Measurements from ENCODE around the gene MINDY4B.
"Not testable (repeated sequence)": the region's sequence is repeated elsewhere in the genome, so short reads cannot be mapped to it uniquely, and the experiment has no call there.

Gene MINDY4B

DNA sequence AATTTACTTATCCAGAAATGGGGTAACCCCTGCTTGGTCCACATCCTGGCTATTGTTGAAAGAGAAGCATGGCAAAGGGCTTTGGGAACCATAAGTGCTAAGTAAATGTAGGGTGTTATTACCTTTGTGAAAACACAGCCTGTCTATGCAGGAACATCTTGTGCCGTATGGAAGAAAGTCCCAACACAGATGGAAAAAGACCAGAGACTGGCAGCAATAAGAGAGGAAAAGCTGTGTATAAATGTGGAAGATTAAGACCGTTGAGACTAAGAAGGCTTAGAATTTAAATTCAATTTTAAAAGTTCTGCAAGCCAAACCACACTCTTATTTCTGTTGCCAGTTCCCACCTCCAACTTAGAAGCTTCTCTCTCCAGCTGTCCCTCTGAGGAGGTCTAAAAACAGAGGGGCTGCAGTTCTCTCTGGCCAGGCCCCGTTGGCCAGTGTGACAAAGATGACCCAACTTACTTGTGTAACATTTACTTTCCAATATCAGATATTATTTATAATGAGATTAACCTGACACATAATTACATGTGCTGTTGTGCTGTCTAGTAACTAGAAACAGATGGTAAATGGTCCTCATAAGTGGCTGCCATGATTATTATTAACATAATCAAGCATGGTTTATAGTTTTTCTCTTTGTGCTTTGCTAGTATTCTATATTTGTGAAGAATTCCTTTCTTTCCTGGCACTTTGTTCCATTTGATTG lies 7.0 kb downstream of the MINDY4B start:
- DNase-seq (ENCODE audit: low read depth), result no peak

DNA sequence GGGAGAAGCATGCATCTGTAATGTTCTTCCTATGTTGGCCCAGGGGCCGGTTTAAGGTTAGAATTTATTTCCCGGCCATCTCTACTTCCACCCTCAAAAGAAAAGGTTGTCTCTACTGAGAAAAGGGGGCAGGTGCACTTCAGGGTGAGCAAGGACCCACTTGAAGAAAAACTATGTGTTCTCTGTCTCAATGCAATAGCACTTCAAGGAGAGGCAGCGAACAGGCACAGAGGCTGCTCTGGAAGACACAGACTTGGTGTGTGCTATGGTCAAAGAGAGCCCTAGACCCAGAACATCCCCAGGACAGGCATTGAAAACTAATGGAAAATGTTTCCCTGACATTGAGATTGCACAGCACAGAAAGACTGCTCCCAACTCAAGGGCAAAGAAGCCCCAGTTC lies 7.6 kb downstream of the MINDY4B start:
- DNase-seq (ENCODE audit: low read depth), result no peak

GRCh38 chr3:150890831-150891230 lies 14.4 kb downstream of the MINDY4B start:
- no peak for DNase-seq (ENCODE audit: low read depth)

DNA sequence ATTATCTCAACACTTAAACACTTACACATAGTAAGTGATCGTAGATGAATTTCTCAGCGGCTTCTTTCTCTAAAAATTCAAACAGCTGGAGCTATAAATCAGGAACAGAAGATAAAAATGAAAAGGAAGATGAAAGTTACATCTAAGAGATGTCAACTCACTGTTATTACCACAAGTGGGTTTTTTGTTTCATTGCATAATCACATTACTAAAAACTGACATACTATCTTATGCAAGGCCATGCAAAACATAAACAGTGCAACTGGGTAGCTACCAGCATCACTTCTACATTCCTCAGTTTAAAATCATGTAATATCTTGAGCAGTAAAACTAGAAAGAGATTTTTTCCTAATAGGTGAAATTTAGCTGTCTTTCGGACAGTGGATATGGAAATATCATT lies 14.9 kb downstream of the MINDY4B start:
- DNase-seq (ENCODE audit: low read depth), result no peak

GRCh38 chr3:150889106-150889505 lies 16.1 kb downstream of the MINDY4B start:
- no peak for DNase-seq (ENCODE audit: low read depth)

DNA sequence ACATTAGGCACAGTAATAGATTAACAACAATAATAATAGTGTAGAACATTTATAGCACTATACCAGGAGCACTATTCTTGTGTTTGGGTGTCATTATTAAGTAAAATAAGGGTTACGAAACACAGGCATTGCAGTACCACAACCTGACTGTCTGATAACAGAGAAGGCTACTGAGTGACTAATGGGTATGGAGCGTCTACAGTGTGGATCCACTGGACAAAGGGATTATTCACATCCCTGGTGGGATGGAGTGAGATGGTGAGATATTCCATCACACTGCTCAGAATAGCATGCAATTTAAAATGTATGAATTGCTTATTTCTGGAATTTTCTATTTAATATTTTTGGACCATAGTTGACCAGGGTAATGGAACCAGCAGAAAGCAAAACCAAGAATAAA lies 18.2 kb downstream of the MINDY4B start:
- DNase-seq (ENCODE audit: low read depth), result no peak

GRCh38 chr3:150885535-150885934 lies 19.7 kb downstream of the MINDY4B start:
- DNase-seq (ENCODE audit: low read depth), result no peak

GRCh38 chr3:150878996-150879575 lies 26.2 kb downstream of the MINDY4B start:
- DNase-seq (ENCODE audit: low read depth), result no peak

DNA sequence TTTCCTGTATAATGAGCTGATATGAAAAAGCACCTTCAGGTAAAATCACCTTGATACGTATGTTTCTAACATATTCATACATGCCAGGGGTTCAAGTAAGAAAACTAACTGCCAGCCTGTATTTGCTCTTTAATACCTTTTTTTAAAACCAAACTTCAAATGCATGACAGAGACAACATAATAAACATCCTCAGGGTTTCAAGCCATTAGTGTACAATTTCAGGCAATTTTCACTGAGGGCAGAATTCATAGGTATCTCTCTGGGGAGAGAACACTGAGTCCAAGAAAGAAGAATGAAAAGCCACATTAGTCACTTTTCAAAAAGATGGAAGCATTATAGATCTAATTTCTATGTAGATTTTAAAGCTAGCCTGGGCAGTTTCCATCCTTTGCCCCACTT lies 26.9 kb downstream of the MINDY4B start:
- DNase-seq (ENCODE audit: low read depth), result no peak

DNA sequence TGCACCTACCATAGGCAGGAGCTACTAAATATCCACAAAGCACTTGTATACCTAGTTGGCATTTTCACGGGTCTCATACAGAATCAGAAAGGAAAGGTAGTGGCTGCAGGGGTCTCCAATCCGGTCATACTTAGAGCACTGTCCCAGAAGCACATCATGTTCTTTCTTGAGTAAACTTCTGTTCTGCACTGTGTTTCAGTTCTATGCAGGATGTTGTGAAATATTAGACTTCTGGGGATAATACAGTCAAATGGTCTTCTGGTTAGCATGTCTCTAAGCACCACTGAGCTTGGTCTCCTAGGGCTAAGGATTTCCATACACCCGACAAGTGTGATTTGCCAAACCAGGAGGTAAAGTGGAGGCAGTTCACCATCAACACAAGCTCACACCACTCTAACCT lies 27.9 kb downstream of the MINDY4B start:
- DNase-seq (ENCODE audit: low read depth), result no peak

- no peak for DNase-seq (ENCODE audit: low read depth)
Measured at GRCh38 chr3:150876611-150877265, 28.5 kb downstream of the MINDY4B start.

GRCh38 chr3:150875548-150875947 lies 29.7 kb downstream of the MINDY4B start:
- no peak for DNase-seq (ENCODE audit: low read depth)

DNA sequence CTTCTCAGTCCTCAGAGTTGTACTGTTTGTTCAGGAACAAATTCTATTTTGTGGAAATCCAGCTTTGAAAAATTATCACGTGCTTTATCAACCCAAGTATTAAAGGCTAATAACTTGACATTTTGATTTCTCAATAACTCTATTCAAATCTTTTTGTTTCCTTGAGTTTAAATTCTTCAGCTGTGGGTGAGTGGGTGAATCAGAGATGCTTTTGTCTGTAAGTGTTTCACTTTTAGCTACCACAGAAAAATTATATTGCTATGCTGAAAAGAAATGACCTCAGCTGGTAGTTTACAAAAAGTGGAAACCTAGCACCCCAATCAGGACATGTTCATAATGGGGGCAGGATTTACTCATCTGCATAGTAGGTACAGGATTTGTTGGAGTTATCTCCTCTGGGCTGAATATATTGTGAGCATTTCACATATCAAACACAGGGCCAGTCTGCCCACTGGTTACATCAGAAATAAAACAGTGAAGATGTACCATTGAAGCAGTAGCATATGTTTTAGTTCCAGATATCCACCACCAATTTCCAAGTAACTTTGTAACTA lies 30.5 kb downstream of the MINDY4B start:
- no peak for DNase-seq (ENCODE audit: low read depth)

- no peak for DNase-seq (ENCODE audit: low read depth)
Measured at GRCh38 chr3:150871192-150871591, 34.0 kb downstream of the MINDY4B start.

DNA sequence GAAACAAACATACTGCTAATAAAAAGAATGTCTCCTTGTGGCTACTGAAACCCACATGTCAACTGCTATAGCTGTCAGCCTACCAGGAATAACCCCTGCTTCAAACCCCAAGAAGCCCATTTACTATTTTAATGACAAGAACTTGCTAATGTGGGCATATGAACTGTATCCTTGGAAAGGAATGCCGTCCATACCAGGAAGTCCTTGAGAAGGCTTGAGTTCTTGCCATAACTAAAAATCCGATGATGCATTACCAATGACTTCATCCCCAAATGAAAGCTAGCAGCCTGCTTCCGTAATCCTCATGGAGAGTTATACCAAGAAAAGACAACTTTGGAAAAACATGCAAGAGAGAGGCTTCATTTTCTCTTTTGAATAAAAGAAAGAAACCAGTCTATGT lies 34.8 kb downstream of the MINDY4B start:
- DNase-seq (ENCODE audit: low read depth), result no peak

DNA sequence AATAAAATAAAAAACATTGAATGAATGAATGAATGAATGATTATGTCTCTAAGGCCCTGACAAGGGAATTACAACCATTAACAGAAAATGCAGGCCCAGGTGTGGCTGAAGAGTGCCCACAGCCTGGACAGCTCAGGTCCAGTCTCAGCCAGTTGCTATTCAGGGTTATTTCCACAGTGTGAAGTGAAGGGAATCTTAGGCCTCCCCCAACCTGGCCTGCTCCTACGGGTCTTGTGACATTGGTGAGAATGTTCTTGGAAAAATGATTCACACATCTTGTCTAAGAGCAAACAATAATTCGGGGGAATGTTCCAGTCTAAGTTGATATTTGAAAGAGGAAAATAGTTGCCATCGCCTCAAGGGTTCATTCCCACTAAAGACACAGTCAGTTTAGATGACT lies 37.0 kb downstream of the MINDY4B start:
- no peak for DNase-seq (ENCODE audit: low read depth)

GRCh38 chr3:150867434-150867833 lies 37.8 kb downstream of the MINDY4B start:
- no peak for DNase-seq (ENCODE audit: low read depth)

GRCh38 chr3:150863921-150864320 lies 41.3 kb downstream of the MINDY4B start:
- not testable (repeated sequence) for DNase-seq (ENCODE audit: low read depth)

DNA sequence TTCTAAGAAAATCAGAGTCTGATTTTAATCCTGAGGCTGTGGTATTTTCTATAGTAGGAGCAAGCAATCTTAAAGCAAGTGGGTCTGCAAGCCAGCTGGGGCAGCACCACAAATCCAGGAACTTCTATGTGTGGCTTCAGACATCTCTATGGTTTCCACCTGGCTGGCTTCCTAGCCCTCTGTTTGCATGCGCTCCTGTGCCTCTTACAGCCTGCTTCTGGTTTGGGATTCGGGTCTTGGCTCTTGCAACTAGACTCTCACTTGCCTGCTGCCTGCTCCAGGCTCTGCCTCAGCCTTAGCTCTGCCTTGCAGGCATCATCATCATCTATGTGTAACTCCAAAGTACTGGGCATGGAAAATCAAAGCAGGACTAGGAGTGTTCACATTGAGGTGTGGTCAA lies 43.4 kb downstream of the MINDY4B start:
- DNase-seq (ENCODE audit: low read depth), result no peak

GRCh38 chr3:150857936-150858335 lies 47.3 kb downstream of the MINDY4B start:
- not testable (repeated sequence) for DNase-seq (ENCODE audit: low read depth)

DNA sequence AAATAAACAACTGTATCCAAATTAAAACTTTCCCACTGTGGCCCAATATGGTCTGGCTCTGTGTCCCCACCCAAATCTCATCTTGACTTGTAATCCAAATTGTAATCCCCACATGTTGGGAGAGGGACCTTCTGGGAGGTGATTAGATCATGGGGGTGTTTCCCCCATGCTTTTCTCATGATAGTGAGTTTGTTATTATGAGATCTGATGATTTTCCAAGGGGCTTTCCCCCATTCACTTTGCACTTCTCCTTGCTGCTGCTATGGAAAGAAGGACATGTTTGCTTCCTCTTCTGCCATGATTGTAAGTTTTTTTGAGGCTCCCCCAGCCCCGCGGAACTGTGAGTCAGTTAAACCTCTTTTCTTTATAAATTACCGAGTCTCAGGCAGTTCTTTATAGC lies 55.0 kb downstream of the MINDY4B start:
- no peak for DNase-seq (ENCODE audit: low read depth)

DNA sequence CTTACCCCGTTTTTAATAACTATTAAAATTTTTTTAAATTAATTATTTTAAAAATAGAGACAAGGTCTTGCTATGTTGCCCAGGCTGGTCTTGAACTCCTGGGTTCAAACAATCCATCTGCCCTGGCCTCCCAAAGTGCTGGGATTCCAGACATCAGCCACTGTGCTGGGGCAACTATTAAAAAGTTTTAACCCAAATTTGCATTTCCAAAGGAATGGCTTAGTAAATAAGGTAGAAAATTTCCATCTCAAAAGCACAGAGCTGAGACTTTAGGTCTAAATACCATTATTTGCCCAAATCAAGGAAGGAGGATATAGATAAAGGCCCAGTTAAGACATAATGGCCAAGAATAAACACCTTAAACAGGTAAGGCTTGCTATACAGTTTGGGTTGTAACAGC lies 56.4 kb downstream of the MINDY4B start:
- no peak for DNase-seq (ENCODE audit: low read depth)

DNA sequence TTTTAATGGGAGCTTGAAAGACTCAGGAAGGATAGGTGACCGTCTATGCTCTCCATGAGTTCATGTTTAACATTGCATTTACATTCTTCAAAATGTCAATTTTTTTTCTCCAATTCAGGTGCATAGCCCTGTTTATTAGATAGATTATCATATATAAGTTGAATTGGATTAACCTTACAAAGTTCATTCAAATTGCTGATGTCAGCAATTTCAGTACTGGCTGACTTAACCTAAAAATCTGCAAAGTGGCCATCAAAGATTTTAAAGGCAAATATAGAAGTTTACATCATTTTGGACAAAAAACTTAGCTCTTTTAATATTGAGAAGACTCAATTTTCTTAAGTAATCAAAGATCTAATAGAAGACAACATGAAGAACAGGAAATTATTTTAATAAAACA lies 57.8 kb downstream of the MINDY4B start:
- DNase-seq (ENCODE audit: low read depth), result no peak

Data from stimulated activated CD8-positive, alpha-beta memory T cell treated with anti-CD3 and anti-CD28 coated beads, Interleukin-12 subunit alpha, Interleukin-12 subunit beta, amount 100 ng/mL, for 1 hour (primary cell).